ENCODE results near the gene MCM6. TPM values are rescaled to one million over a fixed set of nuclear protein-coding genes. Genes with fewer than 3 reads are reported as not detected.
"Not testable (repeated sequence)": the region's sequence is repeated elsewhere in the genome, so short reads cannot be mapped to it uniquely, and the experiment has no call there.

Gene MCM6
- total RNA-seq, 4 donors from 2014 or later: 0.37 to 7.9 (median 3.7) TPM

DNA sequence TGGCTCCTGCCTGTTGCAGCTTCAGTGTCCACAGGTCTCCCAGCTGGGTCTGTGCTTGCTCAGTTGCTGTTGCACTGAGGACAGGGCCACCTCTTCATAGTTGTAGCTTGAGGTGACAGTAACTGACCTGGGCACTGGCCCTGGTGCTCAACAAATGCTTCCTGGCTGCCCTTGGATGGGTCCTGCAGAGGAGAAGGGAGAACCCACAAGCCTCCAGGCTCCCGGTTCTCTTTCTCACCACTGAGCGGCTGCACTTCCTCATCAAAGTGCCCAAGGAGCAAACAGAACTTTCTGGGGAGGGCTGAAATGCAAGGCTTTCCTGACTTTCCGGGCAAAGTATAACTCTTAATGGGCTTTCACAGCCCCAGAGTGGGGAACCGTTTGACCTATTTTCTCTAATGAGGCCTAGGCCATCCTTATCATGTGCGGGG is 78.0 kb downstream of the MCM6 start:
- peaks cover 0 to 6% of the 10 kb centered on the region in 2 donors for H3K9me3 ChIP-seq
- intact Hi-C loops (cut with DNase I; ENCODE audit: low total_unique reads): no loop called here
- TF ChIP-seq POLR2AphosphoS5 (IDR thresholded peaks at IDR 0.05): no peak
- no peak for TF ChIP-seq POLR2A (IDR thresholded peaks at IDR 0.05)
- H3K27me3 ChIP-seq: no peaks in the 10 kb centered on the region
- DNase-seq: no peak
- H3K4me3 ChIP-seq: no peak overlapping the region
- in situ Hi-C loops (cut with MboI; ENCODE audit: low pct_ligation_motif_present in 1 of 4, low pct_unique_long_range_greater_than_20kb in 1 of 4, low sequenced_read_pairs in 3 of 4): no loop called here
- WGBS, 2 donors (ENCODE audit: low coverage in 1 of 2): 85% methylated on average over 4 of the region's 5 CpGs; no CpG with 5 or more reads in 1 of the 2 donors
- H3K27ac ChIP-seq: no peak overlapping the region
- H3K4me1 ChIP-seq: no peaks in the 10 kb centered on the region
- H3K36me3 ChIP-seq: no peaks in the 10 kb centered on the region

- Histone ChIP-seq H3K27ac (no peak overlapping the region), H3K4me1 (no peaks in the 10 kb centered on the region), H3K9me3 (peaks cover 0 to 6% of the 10 kb centered on the region in 2 donors), H3K4me3 (no peak overlapping the region), H3K36me3 (no peaks in the 10 kb centered on the region), H3K27me3 (no peaks in the 10 kb centered on the region)
- intact Hi-C loops (cut with DNase I; ENCODE audit: low total_unique reads): no loop called here
- DNase-seq: peak; percentile 79
- in situ Hi-C loops (cut with MboI; ENCODE audit: low pct_ligation_motif_present in 1 of 4, low pct_unique_long_range_greater_than_20kb in 1 of 4, low sequenced_read_pairs in 3 of 4): no loop called here
- 13 to 48% methylated on average over 5 to 22 of the region's 22 CpGs for WGBS, 2 donors (ENCODE audit: low coverage in 1 of 2)
- TF ChIP-seq POLR2AphosphoS5 (IDR thresholded peaks at IDR 0.05): no peak
- no peak for TF ChIP-seq EP300 (IDR thresholded peaks at IDR 0.05; ENCODE audit: low read depth)
- TF ChIP-seq, protein P1, sequence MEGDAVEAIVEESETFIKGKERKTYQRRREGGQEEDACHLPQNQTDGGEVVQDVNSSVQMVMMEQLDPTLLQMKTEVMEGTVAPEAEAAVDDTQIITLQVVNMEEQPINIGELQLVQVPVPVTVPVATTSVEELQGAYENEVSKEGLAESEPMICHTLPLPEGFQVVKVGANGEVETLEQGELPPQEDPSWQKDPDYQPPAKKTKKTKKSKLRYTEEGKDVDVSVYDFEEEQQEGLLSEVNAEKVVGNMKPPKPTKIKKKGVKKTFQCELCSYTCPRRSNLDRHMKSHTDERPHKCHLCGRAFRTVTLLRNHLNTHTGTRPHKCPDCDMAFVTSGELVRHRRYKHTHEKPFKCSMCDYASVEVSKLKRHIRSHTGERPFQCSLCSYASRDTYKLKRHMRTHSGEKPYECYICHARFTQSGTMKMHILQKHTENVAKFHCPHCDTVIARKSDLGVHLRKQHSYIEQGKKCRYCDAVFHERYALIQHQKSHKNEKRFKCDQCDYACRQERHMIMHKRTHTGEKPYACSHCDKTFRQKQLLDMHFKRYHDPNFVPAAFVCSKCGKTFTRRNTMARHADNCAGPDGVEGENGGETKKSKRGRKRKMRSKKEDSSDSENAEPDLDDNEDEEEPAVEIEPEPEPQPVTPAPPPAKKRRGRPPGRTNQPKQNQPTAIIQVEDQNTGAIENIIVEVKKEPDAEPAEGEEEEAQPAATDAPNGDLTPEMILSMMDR (IDR thresholded peaks at IDR 0.05): peak; percentile 70 to 93 (median 86)
Observed at GRCh38 chr2:135797497-135798274, 78.6 kb downstream of the MCM6 start.

GRCh38 chr2:135796606-135797005 is 79.6 kb downstream of the MCM6 start:
- no peak for TF ChIP-seq POLR2A (IDR thresholded peaks at IDR 0.05)
- TF ChIP-seq, protein P1 (IDR thresholded peaks at IDR 0.05): no peak
- Histone ChIP-seq H3K27me3 (no peaks in the 10 kb centered on the region), H3K36me3 (no peaks in the 10 kb centered on the region), H3K9me3 (peaks cover 0 to 6% of the 10 kb centered on the region in 2 donors), H3K27ac (no peak overlapping the region), H3K4me3 (no peak overlapping the region), H3K4me1 (no peaks in the 10 kb centered on the region)
- DNase-seq: no peak
- 99 to 100% methylated on average over 1 to 8 of the region's 8 CpGs for WGBS, 2 donors (ENCODE audit: low coverage in 1 of 2)
- in situ Hi-C loops (cut with MboI; ENCODE audit: low pct_ligation_motif_present in 1 of 4, low pct_unique_long_range_greater_than_20kb in 1 of 4, low sequenced_read_pairs in 3 of 4): no loop called here
- intact Hi-C loops (cut with DNase I; ENCODE audit: low total_unique reads): no loop called here

- H3K36me3 ChIP-seq; H3K27ac ChIP-seq; DNase-seq; H3K4me1 ChIP-seq; H3K9me3 ChIP-seq; H3K27me3 ChIP-seq; in situ Hi-C loops (cut with MboI; ENCODE audit: low pct_ligation_motif_present in 1 of 4, low pct_unique_long_range_greater_than_20kb in 1 of 4, low sequenced_read_pairs in 3 of 4); intact Hi-C loops (cut with DNase I; ENCODE audit: low total_unique reads); H3K4me3 ChIP-seq: not testable (repeated sequence)
- 64 to 88% methylated on average over 4 of the region's 4 CpGs for WGBS, 2 donors (ENCODE audit: low coverage in 1 of 2)
Observed at GRCh38 chr2:135795641-135796040, 80.6 kb downstream of the MCM6 start.

- WGBS, 2 donors (ENCODE audit: low coverage in 1 of 2): 82 to 93% methylated on average over 2 to 7 of the region's 7 CpGs
- no peak for DNase-seq
- no peaks in the 10 kb centered on the region for H3K9me3 ChIP-seq
- TF ChIP-seq, protein P1 (IDR thresholded peaks at IDR 0.05): no peak
- no peak for TF ChIP-seq EP300 (IDR thresholded peaks at IDR 0.05; ENCODE audit: low read depth)
- no peak for TF ChIP-seq POLR2AphosphoS5 (IDR thresholded peaks at IDR 0.05)
- TF ChIP-seq POLR2A (IDR thresholded peaks at IDR 0.05): no peak
- H3K36me3 ChIP-seq: no peaks in the 10 kb centered on the region
- no peak overlapping the region for H3K4me3 ChIP-seq
- no peak overlapping the region for H3K27ac ChIP-seq
- no peaks in the 10 kb centered on the region for H3K27me3 ChIP-seq
- in situ Hi-C loops (cut with MboI; ENCODE audit: low pct_ligation_motif_present in 1 of 4, low pct_unique_long_range_greater_than_20kb in 1 of 4, low sequenced_read_pairs in 3 of 4) (no loop called here), intact Hi-C loops (cut with DNase I; ENCODE audit: low total_unique reads) (no loop called here)
- H3K4me1 ChIP-seq: no peaks in the 10 kb centered on the region
Observed at GRCh38 chr2:135792401-135793150, 83.7 kb downstream of the MCM6 start.
